PFSK-1 (cell line): ENCODE measurements around the gene CDC42EP2.

Experiments used
- POLR2AphosphoS5 ChIP-seq: IDR thresholded peaks from 2 replicates; pipeline ENCODE4 v1.6.1; 2012; ENCODE audit warnings: low read depth, mild to moderate bottlenecking, control low read depth, low read length, moderate library complexity
- SIN3A ChIP-seq: IDR thresholded peaks from 2 replicates; pipeline ENCODE4 v1.6.1; 2012; ENCODE audit warnings: mild to moderate bottlenecking, low read length, moderate library complexity, borderline replicate concordance; ENCODE audit not compliant: insufficient read depth
- TF ChIP-seq, protein P1 (sequence below), 2 experiments: IDR thresholded peaks; 2 replicates each; pipeline versions ENCODE4 v1.6.1 to v1.8.0; 2011 to 2012; ENCODE audit warnings: low read depth in 2 of 2, low read length in 2 of 2, control low read depth in 1 of 2, inconsistent platforms in 1 of 2, mild to moderate bottlenecking in 1 of 2, moderate library complexity in 1 of 2; ENCODE audit not compliant: insufficient read depth in 1 of 2

DNA sequence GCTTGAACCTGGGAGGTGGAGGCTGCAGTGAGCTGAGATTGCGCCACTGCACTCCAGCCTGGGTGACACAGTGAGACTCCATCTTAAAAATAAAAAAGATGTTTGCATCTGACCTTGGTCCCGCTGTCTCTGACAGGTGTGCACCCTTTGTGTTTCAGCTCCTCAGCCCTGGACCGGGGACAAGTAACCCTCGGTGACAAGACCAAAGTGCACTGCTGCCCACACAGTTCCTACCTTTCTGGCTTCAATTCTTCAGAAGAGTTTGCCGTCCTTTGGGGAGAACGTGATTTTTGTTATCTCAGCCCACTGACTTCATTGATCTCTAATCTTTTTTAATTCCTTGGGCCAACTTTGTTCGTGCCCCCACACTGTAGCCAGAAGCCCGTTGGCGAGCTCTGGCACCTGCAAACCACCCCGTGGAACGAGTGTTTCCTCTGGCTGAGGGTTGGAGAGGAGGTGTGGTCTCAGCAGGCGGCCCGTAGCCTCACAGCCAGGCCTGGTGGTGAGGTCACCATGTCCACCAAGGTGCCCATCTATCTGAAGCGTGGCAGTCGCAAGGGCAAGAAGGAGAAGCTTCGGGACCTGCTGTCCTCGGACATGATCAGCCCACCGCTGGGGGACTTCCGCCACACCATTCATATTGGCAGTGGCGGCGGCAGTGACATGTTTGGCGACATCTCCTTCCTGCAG lies 5.9 kb downstream of the CDC42EP2 start:
- no peak for TF ChIP-seq POLR2AphosphoS5
- TF ChIP-seq, protein P1, sequence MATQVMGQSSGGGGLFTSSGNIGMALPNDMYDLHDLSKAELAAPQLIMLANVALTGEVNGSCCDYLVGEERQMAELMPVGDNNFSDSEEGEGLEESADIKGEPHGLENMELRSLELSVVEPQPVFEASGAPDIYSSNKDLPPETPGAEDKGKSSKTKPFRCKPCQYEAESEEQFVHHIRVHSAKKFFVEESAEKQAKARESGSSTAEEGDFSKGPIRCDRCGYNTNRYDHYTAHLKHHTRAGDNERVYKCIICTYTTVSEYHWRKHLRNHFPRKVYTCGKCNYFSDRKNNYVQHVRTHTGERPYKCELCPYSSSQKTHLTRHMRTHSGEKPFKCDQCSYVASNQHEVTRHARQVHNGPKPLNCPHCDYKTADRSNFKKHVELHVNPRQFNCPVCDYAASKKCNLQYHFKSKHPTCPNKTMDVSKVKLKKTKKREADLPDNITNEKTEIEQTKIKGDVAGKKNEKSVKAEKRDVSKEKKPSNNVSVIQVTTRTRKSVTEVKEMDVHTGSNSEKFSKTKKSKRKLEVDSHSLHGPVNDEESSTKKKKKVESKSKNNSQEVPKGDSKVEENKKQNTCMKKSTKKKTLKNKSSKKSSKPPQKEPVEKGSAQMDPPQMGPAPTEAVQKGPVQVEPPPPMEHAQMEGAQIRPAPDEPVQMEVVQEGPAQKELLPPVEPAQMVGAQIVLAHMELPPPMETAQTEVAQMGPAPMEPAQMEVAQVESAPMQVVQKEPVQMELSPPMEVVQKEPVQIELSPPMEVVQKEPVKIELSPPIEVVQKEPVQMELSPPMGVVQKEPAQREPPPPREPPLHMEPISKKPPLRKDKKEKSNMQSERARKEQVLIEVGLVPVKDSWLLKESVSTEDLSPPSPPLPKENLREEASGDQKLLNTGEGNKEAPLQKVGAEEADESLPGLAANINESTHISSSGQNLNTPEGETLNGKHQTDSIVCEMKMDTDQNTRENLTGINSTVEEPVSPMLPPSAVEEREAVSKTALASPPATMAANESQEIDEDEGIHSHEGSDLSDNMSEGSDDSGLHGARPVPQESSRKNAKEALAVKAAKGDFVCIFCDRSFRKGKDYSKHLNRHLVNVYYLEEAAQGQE (IDR thresholded peaks at IDR 0.05; ENCODE audit: insufficient read depth in 1 of 2, low read depth in 2 of 2, low read length in 2 of 2): no peak
- no peak for TF ChIP-seq SIN3A
